HCT116 (cell line): ENCODE results near the gene DMBT1. TPM values are rescaled to one million over a fixed set of nuclear protein-coding genes. Genes with fewer than 3 reads are reported as not detected.

Experiments used
- ATAC-seq: fragments of 200-7000 bp; cut with Tn5 transposase; 2 replicates; pipeline ENCODE4 v1.9.1; 2020; ENCODE audit warnings: mild to moderate bottlenecking, moderate library complexity
- BruUV-seq: library from RNA; stranded (reverse); fragments of 400-500 nt; replicated peaks from 2 replicates; lab custom pipeline; 2021; lab: Mats Ljungman, UMichigan
- CTCF ChIA-PET: fragments of 300-600 bp; sonication (Branson Sonifier 250); formaldehyde crosslinking; loops from one replicate; lab custom pipeline; 2021; ENCODE audit warnings: antibody characterized with exemption; lab: Charles Lee
- POLR2A ChIA-PET: fragments of 300-600, 350-600 bp; sonication (Branson Sonifier 250); formaldehyde crosslinking; loops from one replicate; lab custom pipeline; 2021; ENCODE audit warnings: antibody characterized with exemption; lab: Charles Lee
- RAD21 ChIA-PET, 2 experiments: fragments of 300-600 bp; sonication (Branson Sonifier 250); formaldehyde crosslinking; loops; one replicate each; lab custom pipeline; 2023; ENCODE audit warnings: low total read pairs in 2 of 2; ENCODE audit not compliant: uncharacterized antibody in 2 of 2, unreplicated experiment in 2 of 2, low non-redundant PET in 1 of 2; lab: Charles Lee
- DNase-seq: peaks from one replicate; pipeline ENCODE4 v3.0.0-alpha.2; 2010; ENCODE audit warnings: low read depth, low spot score
- H2AFZ ChIP-seq: fragments of 200-600 bp; shearing (Covaris generic), sonication (generic); 2 replicates; pipeline ENCODE4 v1.6.1; 2017; ENCODE audit warnings: low read depth, mixed run types, mixed read lengths, antibody characterized with exemption, low read length; ENCODE audit not compliant: poor library complexity, severe bottlenecking
- H3K27ac ChIP-seq: 2 replicates; pipeline ENCODE4 v1.5.1; 2012; ENCODE audit warnings: low read depth, low read length
- H3K27me3 ChIP-seq: fragments of 200-600 bp; sonication (generic); 2 replicates; pipeline ENCODE4 v1.6.1; 2016; ENCODE audit warnings: mixed run types, low read length, mixed read lengths; ENCODE audit not compliant: insufficient read depth
- H3K36me3 ChIP-seq, 2 experiments: fragments of 200-500 bp in 1 of 2; fragments of 200-600 bp in 1 of 2; sonication (Bioruptor generic) in 1 of 2; sonication (generic) in 1 of 2; 2 replicates each; pipeline versions ENCODE4 v1.5.1 to v1.6.1; 2014 to 2016; ENCODE audit warnings: low read length in 2 of 2, inconsistent platforms in 1 of 2, mixed read lengths in 1 of 2, mixed run types in 1 of 2; ENCODE audit not compliant: insufficient read depth in 2 of 2, control insufficient read depth in 1 of 2
- H3K4me1 ChIP-seq, 2 experiments: fragments of 200-600 bp in 1 of 2; sonication (generic) in 1 of 2; 2 replicates each; pipeline versions ENCODE4 v1.5.1 to v1.6.1; 2012 to 2017; ENCODE audit warnings: low read length in 2 of 2, inconsistent platforms in 1 of 2, mild to moderate bottlenecking in 1 of 2, mixed read lengths in 1 of 2, mixed run types in 1 of 2, moderate library complexity in 1 of 2; ENCODE audit not compliant: insufficient read depth in 2 of 2, control insufficient read depth in 1 of 2
- H3K4me2 ChIP-seq: fragments of 200-600 bp; sonication (generic); 2 replicates; pipeline ENCODE4 v1.6.1; 2017; ENCODE audit warnings: mixed run types, low read length, mixed read lengths
- H3K4me3 ChIP-seq, 2 experiments: fragments of 200-600 bp in 1 of 2; sonication (generic) in 1 of 2; replicated peaks in 1 of 2; 2 replicates each; pipeline ENCODE4 v1.5.1; 2011 to 2016; ENCODE audit warnings: low read length in 2 of 2, control low read depth in 1 of 2, low read depth in 1 of 2, mild to moderate bottlenecking in 1 of 2, mixed read lengths in 1 of 2, mixed run types in 1 of 2
- H3K79me2 ChIP-seq: fragments of 200-600 bp; sonication (generic); 2 replicates; pipeline ENCODE4 v1.6.1; 2017; ENCODE audit warnings: mild to moderate bottlenecking, mixed run types, low read length, moderate library complexity, mixed read lengths; ENCODE audit not compliant: insufficient read depth
- H3K9ac ChIP-seq: fragments of 200-600 bp; sonication (generic); 2 replicates; pipeline ENCODE4 v1.6.1; 2016; ENCODE audit warnings: low read length, mixed read lengths
- H3K9me2 ChIP-seq: fragments of 200-600 bp; sonication (generic), shearing (Covaris generic); 2 replicates; pipeline ENCODE4 v1.6.1; 2017; ENCODE audit warnings: mixed run types, mild to moderate bottlenecking, moderate library complexity; ENCODE audit not compliant: insufficient read depth
- H3K9me3 ChIP-seq, 2 experiments: fragments of 200-500 bp in 1 of 2; fragments of 200-600 bp in 1 of 2; sonication (Bioruptor generic) in 1 of 2; sonication (generic) in 1 of 2; 2 replicates each; pipeline ENCODE4 v1.6.1; 2014 to 2017; ENCODE audit warnings: low read length in 2 of 2, mixed read lengths in 2 of 2, inconsistent platforms in 1 of 2, low read depth in 1 of 2, mild to moderate bottlenecking in 1 of 2, mixed run types in 1 of 2, moderate library complexity in 1 of 2; ENCODE audit not compliant: control insufficient read depth in 1 of 2, insufficient read depth in 1 of 2
- H4K20me1 ChIP-seq: fragments of 200-600 bp; sonication (generic), shearing (Covaris generic); 2 replicates; pipeline ENCODE4 v1.6.1; 2017; ENCODE audit warnings: mixed run types, mild to moderate bottlenecking, moderate library complexity; ENCODE audit not compliant: insufficient read depth
- CBX3 ChIP-seq: IDR thresholded peaks from 2 replicates; pipeline ENCODE4 v1.6.1; 2012; ENCODE audit warnings: low read depth
- CEBPB ChIP-seq: IDR thresholded peaks from 2 replicates; pipeline ENCODE4 v1.6.1; 2012; ENCODE audit warnings: low read depth
- ELF1 ChIP-seq: IDR thresholded peaks from 2 replicates; pipeline ENCODE4 v1.6.1; 2012; ENCODE audit warnings: low read depth, borderline replicate concordance
- EZH2phosphoT487 ChIP-seq: fragments of 200-600 bp; IDR thresholded peaks from 2 replicates; pipeline ENCODE4 v1.6.1; 2018; ENCODE audit warnings: antibody characterized with exemption, borderline replicate concordance
- FOSL1 ChIP-seq: IDR thresholded peaks from 2 replicates; pipeline ENCODE4 v1.6.1; 2012; ENCODE audit warnings: low read depth
- POLR2A ChIP-seq: IDR thresholded peaks from 2 replicates; pipeline ENCODE4 v1.7.0; 2011; ENCODE audit warnings: borderline replicate concordance; ENCODE audit not compliant: insufficient read depth, insufficient read length; ENCODE audit errors: extremely low read depth
- RAD21 ChIP-seq: IDR thresholded peaks from 2 replicates; pipeline ENCODE4 v1.6.1; 2012; ENCODE audit warnings: low read depth, mild to moderate bottlenecking
- SRF ChIP-seq: IDR thresholded peaks from 2 replicates; pipeline ENCODE4 v1.6.1; 2012; ENCODE audit warnings: low read depth
- TCF7L2 ChIP-seq: IDR thresholded peaks from 2 replicates; pipeline ENCODE4 v1.7.0; 2011; ENCODE audit warnings: borderline replicate concordance, inconsistent platforms; ENCODE audit not compliant: insufficient read depth, insufficient read length; ENCODE audit errors: extremely low read depth
- ZFX ChIP-seq: fragments of 450-650 bp; IDR thresholded peaks from 2 replicates; pipeline ENCODE4 v1.6.1; 2017
- intact Hi-C: fragments of 100-400 bp; cut with micrococcal nuclease; formaldehyde crosslinking; loops from 2 replicates; pipeline ENCODE4 v1.10.0; 2022
- total RNA-seq: library from RNA; stranded (reverse); gene quantifications from one replicate; pipeline ENCODE4 v1.2.1, GENCODE V29; 2021; ENCODE audit not compliant: unreplicated experiment
- TF ChIP-seq, protein P1 (sequence below), 3 experiments: fragments of 200-600 bp in 1 of 3; sonication (generic) in 1 of 3; IDR thresholded peaks in 2 of 3; conservative IDR thresholded peaks in 1 of 3; 2 replicates each; pipeline ENCODE4 v1.5.1; 2012 to 2017; ENCODE audit warnings: low read depth in 2 of 3, low read length in 2 of 3, antibody characterized with exemption in 1 of 3, borderline replicate concordance in 1 of 3, control low read depth in 1 of 3, mild to moderate bottlenecking in 1 of 3, mixed read lengths in 1 of 3, mixed run types in 1 of 3, moderate library complexity in 1 of 3; ENCODE audit not compliant: insufficient read depth in 1 of 3
- TF ChIP-seq, protein P2 (sequence below): IDR thresholded peaks from 2 replicates; pipeline ENCODE4 v1.6.1; 2012

DMBT1 gene
- total RNA-seq, 1 experiment from 2014 or later: 0.17 TPM

DNA sequence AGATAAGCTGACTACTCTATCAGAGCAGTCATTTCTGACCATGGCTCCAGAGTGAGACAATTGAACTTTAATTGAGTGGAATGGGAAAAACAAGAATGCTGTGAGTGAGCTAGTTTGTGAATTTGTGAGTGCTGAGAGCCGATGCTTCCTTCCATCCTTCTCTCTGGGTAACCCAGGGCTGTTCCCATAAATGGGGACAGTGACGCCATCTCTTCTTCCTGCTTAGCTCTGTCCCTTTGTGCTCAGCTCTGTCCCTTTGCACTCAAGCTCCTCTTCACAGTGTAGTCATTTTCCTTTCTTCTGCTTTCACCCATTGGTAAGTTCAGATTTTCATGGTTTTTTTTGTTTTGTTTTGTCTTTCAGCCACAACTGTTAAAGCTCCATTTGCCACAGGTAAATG, 114.7 kb downstream of the DMBT1 start:
- Histone ChIP-seq H4K20me1 (no peaks in the 10 kb centered on the region), H3K4me2 (no peak overlapping the region), H3K27me3 (peaks cover 91% of the 10 kb centered on the region), H3K27ac (no peak overlapping the region), H3K79me2 (no peaks in the 10 kb centered on the region), H3K36me3 (no peaks in the 10 kb centered on the region), H3K9me3 (no peaks in the 10 kb centered on the region), H3K9me2 (no peaks in the 10 kb centered on the region), H2AFZ (no peak overlapping the region), H3K4me3 (no peak overlapping the region), H3K4me1 (no peaks in the 10 kb centered on the region), H3K9ac (no peak overlapping the region)
- ChIA-PET CTCF (no interaction called here), POLR2A (no interaction called here), RAD21 (no interaction called here)
- TF ChIP-seq CBX3: no peak
- TF ChIP-seq ZFX: no peak
- TF ChIP-seq, protein P1, sequence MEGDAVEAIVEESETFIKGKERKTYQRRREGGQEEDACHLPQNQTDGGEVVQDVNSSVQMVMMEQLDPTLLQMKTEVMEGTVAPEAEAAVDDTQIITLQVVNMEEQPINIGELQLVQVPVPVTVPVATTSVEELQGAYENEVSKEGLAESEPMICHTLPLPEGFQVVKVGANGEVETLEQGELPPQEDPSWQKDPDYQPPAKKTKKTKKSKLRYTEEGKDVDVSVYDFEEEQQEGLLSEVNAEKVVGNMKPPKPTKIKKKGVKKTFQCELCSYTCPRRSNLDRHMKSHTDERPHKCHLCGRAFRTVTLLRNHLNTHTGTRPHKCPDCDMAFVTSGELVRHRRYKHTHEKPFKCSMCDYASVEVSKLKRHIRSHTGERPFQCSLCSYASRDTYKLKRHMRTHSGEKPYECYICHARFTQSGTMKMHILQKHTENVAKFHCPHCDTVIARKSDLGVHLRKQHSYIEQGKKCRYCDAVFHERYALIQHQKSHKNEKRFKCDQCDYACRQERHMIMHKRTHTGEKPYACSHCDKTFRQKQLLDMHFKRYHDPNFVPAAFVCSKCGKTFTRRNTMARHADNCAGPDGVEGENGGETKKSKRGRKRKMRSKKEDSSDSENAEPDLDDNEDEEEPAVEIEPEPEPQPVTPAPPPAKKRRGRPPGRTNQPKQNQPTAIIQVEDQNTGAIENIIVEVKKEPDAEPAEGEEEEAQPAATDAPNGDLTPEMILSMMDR (IDR thresholded peaks at IDR 0.05 in 2 of 3, conservative IDR thresholded peaks at IDR 0.05 in 1 of 3; ENCODE audit: borderline replicate concordance in 1 of 3, insufficient read depth in 1 of 3, low read depth in 2 of 3, low read length in 2 of 3): no peak
- TF ChIP-seq CEBPB: no peak
- TF ChIP-seq POLR2A: no peak
- TF ChIP-seq RAD21: no peak
- TF ChIP-seq SRF: no peak
- no peak for TF ChIP-seq ELF1
- no peak for TF ChIP-seq FOSL1
- TF ChIP-seq TCF7L2: no peak
- TF ChIP-seq, protein P2, sequence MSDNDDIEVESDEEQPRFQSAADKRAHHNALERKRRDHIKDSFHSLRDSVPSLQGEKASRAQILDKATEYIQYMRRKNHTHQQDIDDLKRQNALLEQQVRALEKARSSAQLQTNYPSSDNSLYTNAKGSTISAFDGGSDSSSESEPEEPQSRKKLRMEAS: no peak
- no peak for TF ChIP-seq EZH2phosphoT487
- BruUV-seq: no TSS peak
- ATAC-seq: no peak
- DNase-seq: no peak
- intact Hi-C loops: no loop called here
